HG03060 (cell line): ENCODE data around the gene PTPRK.
"Not testable (repeated sequence)": the region's sequence is repeated elsewhere in the genome, so short reads cannot be mapped to it uniquely, and the experiment has no call there.

Source experiments
- ATAC-seq: cut with Tn5 transposase; IDR thresholded peaks from one replicate; pipeline ENCODE4 v1.9.1; 2021; ENCODE audit warnings: low read depth, moderate number of reproducible peaks; ENCODE audit not compliant: unreplicated experiment

The PTPRK gene

GRCh38 chr6:128452713-128453112 is 67.7 kb downstream of the PTPRK start:
- no peak for ATAC-seq

GRCh38 chr6:128446497-128446896 is 73.9 kb downstream of the PTPRK start:
- no peak for ATAC-seq

- ATAC-seq, result no peak
These were observed 76.8 kb downstream of the PTPRK start for GRCh38 chr6:128443553-128443952.

GRCh38 chr6:128439627-128440026 is 80.8 kb downstream of the PTPRK start:
- ATAC-seq, result no peak

GRCh38 chr6:128438393-128438792 is 82.0 kb downstream of the PTPRK start:
- no peak for ATAC-seq

GRCh38 chr6:128437685-128438084 is 82.7 kb downstream of the PTPRK start:
- ATAC-seq, result no peak

- ATAC-seq, result not testable (repeated sequence)
These were observed 85.6 kb downstream of the PTPRK start for GRCh38 chr6:128434752-128435151.

GRCh38 chr6:128432394-128432793 is 88.0 kb downstream of the PTPRK start:
- no peak for ATAC-seq

- ATAC-seq, result no peak
These were observed 93.3 kb downstream of the PTPRK start for GRCh38 chr6:128427139-128427538.

- ATAC-seq, result no peak
These were observed 94.5 kb downstream of the PTPRK start for GRCh38 chr6:128425856-128426255.

GRCh38 chr6:128422871-128423270 is 97.5 kb downstream of the PTPRK start:
- ATAC-seq, result no peak

- no peak for ATAC-seq
These were observed 98.2 kb downstream of the PTPRK start for GRCh38 chr6:128422200-128422599.

GRCh38 chr6:128421788-128422187 is 98.6 kb downstream of the PTPRK start:
- no peak for ATAC-seq

- no peak for ATAC-seq
These were observed 102.7 kb downstream of the PTPRK start for GRCh38 chr6:128417698-128418097.

GRCh38 chr6:128415387-128415786 is 105.0 kb downstream of the PTPRK start:
- no peak for ATAC-seq

GRCh38 chr6:128414943-128415342 is 105.5 kb downstream of the PTPRK start:
- ATAC-seq, result no peak

GRCh38 chr6:128413291-128413690 is 107.1 kb downstream of the PTPRK start:
- no peak for ATAC-seq

GRCh38 chr6:128412680-128413079 is 107.7 kb downstream of the PTPRK start:
- ATAC-seq, result no peak

- no peak for ATAC-seq
These were observed 109.8 kb downstream of the PTPRK start for GRCh38 chr6:128410584-128410983.

GRCh38 chr6:128409003-128409402 is 111.4 kb downstream of the PTPRK start:
- ATAC-seq, result no peak

GRCh38 chr6:128406453-128406852 is 113.9 kb downstream of the PTPRK start:
- no peak for ATAC-seq

GRCh38 chr6:128403618-128404444 is 116.6 kb downstream of the PTPRK start:
- no peak for ATAC-seq
